GM23338 (cell line): ENCODE measurements around the gene HK2. TPM values are rescaled to one million over a fixed set of nuclear protein-coding genes. Genes with fewer than 3 reads are reported as not detected.

Experiments
- ATAC-seq: fragments of 200-7000 bp; cut with Tn5 transposase; 3 replicates; pipeline ENCODE4 v1.9.1; 2020
- DNase-seq: peaks from one replicate; pipeline ENCODE4 v3.0.0-alpha.2; 2015; ENCODE audit warnings: low spot score
- H2AFZ ChIP-seq: fragments of 200-600 bp; sonication (generic); 2 replicates; pipeline ENCODE4 v1.8.0; 2016; ENCODE audit warnings: antibody characterized with exemption, mild to moderate bottlenecking, moderate library complexity
- H3F3A ChIP-seq: fragments of 200-600 bp; sonication (generic); replicated peaks from 2 replicates; pipeline ENCODE4 v1.8.0; 2017; ENCODE audit warnings: antibody characterized with exemption, mixed run types, low read depth
- H3K27ac ChIP-seq: fragments of 200-600 bp; sonication (generic); 2 replicates; pipeline ENCODE4 v1.6.1; 2016; ENCODE audit warnings: low read depth
- H3K27me3 ChIP-seq: fragments of 200-600 bp; sonication (generic); 2 replicates; pipeline ENCODE4 v1.8.0; 2016; ENCODE audit warnings: mild to moderate bottlenecking, mixed run types, moderate library complexity; ENCODE audit not compliant: insufficient read depth
- H3K36me3 ChIP-seq: fragments of 200-600 bp; sonication (generic); 2 replicates; pipeline ENCODE4 v1.8.0; 2016; ENCODE audit warnings: mild to moderate bottlenecking; ENCODE audit not compliant: insufficient read depth
- H3K4me1 ChIP-seq: fragments of 200-600 bp; sonication (generic); 2 replicates; pipeline ENCODE4 v1.8.0; 2016; ENCODE audit warnings: mild to moderate bottlenecking, moderate library complexity; ENCODE audit not compliant: insufficient read depth
- H3K4me2 ChIP-seq: fragments of 200-600 bp; sonication (generic); 2 replicates; pipeline ENCODE4 v1.7.1; 2017; ENCODE audit warnings: mixed run types
- H3K4me3 ChIP-seq: fragments of 200-600 bp; sonication (generic); 2 replicates; pipeline ENCODE4 v1.6.1; 2016; ENCODE audit warnings: mixed run types
- H3K79me2 ChIP-seq: fragments of 200-600 bp; sonication (generic); replicated peaks from 2 replicates; pipeline ENCODE4 v1.8.0; 2017; ENCODE audit warnings: mild to moderate bottlenecking; ENCODE audit not compliant: insufficient read depth
- H3K9me2 ChIP-seq: fragments of 200-600 bp; sonication (generic); 2 replicates; pipeline ENCODE4 v1.8.0; 2017; ENCODE audit not compliant: insufficient read depth
- H4K20me1 ChIP-seq: fragments of 200-600 bp; sonication (generic); replicated peaks from 2 replicates; pipeline ENCODE4 v1.8.0; 2017; ENCODE audit warnings: mild to moderate bottlenecking; ENCODE audit not compliant: insufficient read depth
- H3K27ac Mint-ChIP-seq: 2 replicates; pipeline ENCODE4 v1.8.0; 2020; ENCODE audit warnings: inconsistent platforms, mild to moderate bottlenecking, moderate library complexity, mixed read lengths
- H3K27me3 Mint-ChIP-seq: 3 replicates; pipeline ENCODE4 v1.8.0; 2022; ENCODE audit warnings: low read depth, mild to moderate bottlenecking, moderate library complexity, mixed read lengths, inconsistent platforms; ENCODE audit not compliant: insufficient read depth, poor library complexity
- H3K36me3 Mint-ChIP-seq: 3 replicates; pipeline ENCODE4 v1.8.0; 2021; ENCODE audit warnings: low read depth, mild to moderate bottlenecking, inconsistent platforms, moderate library complexity, mixed read lengths
- H3K4me1 Mint-ChIP-seq: 3 replicates; pipeline ENCODE4 v1.8.0; 2020; ENCODE audit warnings: mild to moderate bottlenecking, inconsistent platforms, mixed read lengths
- H3K4me3 Mint-ChIP-seq: 3 replicates; pipeline ENCODE4 v1.8.0; 2021; ENCODE audit warnings: moderate library complexity, mild to moderate bottlenecking, inconsistent platforms, mixed read lengths
- H3K9me3 Mint-ChIP-seq: 3 replicates; pipeline ENCODE4 v1.8.0; 2020; ENCODE audit warnings: moderate library complexity, mild to moderate bottlenecking, inconsistent platforms, mixed read lengths
- NANOG ChIP-seq: IDR thresholded peaks from 2 replicates; pipeline ENCODE4 v1.6.1; 2016; ENCODE audit warnings: antibody characterized with exemption, borderline replicate concordance
- polyA plus RNA-seq: library from polyadenylated mRNA; unstranded; fragments of >200 nt; fragmentation: Nextera tagmentation; extraction: Ambion mirVana; gene quantifications from 2 replicates; pipeline ENCODE4 v1.2.1, GENCODE V29; 2016
- total RNA-seq: library from RNA; depleted of rRNA; stranded (reverse); fragments of >200 nt; shearing (Covaris generic); gene quantifications from 2 replicates; pipeline ENCODE4 v1.2.3, GENCODE V29; 2014
- TF ChIP-seq, protein P1 (sequence below), 2 experiments: fragments of 200-600 bp in 1 of 2; sonication (generic) in 1 of 2; conservative IDR thresholded peaks; 2 replicates each; pipeline versions ENCODE4 v1.5.1 to v1.6.1; 2016 to 2017; ENCODE audit warnings: antibody characterized with exemption in 2 of 2, low read depth in 2 of 2, mild to moderate bottlenecking in 2 of 2, moderate library complexity in 1 of 2
- TF ChIP-seq, protein P2 (sequence below): IDR thresholded peaks from one replicate; pipeline ENCODE4 v1.6.1; 2018; ENCODE audit warnings: antibody characterized with exemption; ENCODE audit not compliant: unreplicated experiment
- TF ChIP-seq, protein P3 (sequence below): fragments of 250-450 bp; sonication (Bioruptor Pico); IDR thresholded peaks from 2 replicates; pipeline ENCODE4 v1.5.0; 2020; ENCODE audit warnings: mild to moderate bottlenecking, moderate library complexity

Gene HK2
- total and polyA plus RNA-seq, 2 experiments from 2014 or later, result 23.2 to 54.7 TPM

GRCh38 chr2:74856599-74856998 is 22.7 kb downstream of the HK2 start (continued):
- TF ChIP-seq, protein P1, sequence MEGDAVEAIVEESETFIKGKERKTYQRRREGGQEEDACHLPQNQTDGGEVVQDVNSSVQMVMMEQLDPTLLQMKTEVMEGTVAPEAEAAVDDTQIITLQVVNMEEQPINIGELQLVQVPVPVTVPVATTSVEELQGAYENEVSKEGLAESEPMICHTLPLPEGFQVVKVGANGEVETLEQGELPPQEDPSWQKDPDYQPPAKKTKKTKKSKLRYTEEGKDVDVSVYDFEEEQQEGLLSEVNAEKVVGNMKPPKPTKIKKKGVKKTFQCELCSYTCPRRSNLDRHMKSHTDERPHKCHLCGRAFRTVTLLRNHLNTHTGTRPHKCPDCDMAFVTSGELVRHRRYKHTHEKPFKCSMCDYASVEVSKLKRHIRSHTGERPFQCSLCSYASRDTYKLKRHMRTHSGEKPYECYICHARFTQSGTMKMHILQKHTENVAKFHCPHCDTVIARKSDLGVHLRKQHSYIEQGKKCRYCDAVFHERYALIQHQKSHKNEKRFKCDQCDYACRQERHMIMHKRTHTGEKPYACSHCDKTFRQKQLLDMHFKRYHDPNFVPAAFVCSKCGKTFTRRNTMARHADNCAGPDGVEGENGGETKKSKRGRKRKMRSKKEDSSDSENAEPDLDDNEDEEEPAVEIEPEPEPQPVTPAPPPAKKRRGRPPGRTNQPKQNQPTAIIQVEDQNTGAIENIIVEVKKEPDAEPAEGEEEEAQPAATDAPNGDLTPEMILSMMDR (conservative IDR thresholded peaks at IDR 0.05; ENCODE audit: low read depth in 2 of 2), result no peak
- TF ChIP-seq, protein P2, sequence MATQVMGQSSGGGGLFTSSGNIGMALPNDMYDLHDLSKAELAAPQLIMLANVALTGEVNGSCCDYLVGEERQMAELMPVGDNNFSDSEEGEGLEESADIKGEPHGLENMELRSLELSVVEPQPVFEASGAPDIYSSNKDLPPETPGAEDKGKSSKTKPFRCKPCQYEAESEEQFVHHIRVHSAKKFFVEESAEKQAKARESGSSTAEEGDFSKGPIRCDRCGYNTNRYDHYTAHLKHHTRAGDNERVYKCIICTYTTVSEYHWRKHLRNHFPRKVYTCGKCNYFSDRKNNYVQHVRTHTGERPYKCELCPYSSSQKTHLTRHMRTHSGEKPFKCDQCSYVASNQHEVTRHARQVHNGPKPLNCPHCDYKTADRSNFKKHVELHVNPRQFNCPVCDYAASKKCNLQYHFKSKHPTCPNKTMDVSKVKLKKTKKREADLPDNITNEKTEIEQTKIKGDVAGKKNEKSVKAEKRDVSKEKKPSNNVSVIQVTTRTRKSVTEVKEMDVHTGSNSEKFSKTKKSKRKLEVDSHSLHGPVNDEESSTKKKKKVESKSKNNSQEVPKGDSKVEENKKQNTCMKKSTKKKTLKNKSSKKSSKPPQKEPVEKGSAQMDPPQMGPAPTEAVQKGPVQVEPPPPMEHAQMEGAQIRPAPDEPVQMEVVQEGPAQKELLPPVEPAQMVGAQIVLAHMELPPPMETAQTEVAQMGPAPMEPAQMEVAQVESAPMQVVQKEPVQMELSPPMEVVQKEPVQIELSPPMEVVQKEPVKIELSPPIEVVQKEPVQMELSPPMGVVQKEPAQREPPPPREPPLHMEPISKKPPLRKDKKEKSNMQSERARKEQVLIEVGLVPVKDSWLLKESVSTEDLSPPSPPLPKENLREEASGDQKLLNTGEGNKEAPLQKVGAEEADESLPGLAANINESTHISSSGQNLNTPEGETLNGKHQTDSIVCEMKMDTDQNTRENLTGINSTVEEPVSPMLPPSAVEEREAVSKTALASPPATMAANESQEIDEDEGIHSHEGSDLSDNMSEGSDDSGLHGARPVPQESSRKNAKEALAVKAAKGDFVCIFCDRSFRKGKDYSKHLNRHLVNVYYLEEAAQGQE, result no peak

DNA sequence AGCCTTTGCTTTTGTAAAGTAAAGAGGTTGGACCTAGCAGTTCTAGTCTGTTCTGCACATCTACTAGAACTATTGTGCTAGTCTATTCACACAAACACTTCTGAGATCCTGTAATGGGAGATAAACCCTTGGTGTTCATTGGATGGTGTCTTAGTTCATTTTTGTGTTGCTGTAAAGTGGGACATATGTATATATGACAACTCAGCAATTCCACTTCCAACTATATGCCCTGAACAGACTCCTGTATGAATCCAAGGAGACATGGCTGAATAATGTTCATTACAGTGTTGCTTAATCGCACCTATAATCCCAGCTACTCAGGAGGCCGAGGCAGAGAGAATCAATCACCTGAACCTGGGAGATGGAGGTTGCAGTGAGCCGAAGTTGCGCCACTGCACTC is 23.3 kb downstream of the HK2 start:
- Mint-ChIP-seq H3K36me3 (peaks cover 50% of the 10 kb centered on the region), H3K27ac (no peak overlapping the region), H3K4me1 (peaks cover 31% of the 10 kb centered on the region), H3K27me3 (peaks cover 6% of the 10 kb centered on the region), H3K4me3 (no peak overlapping the region), H3K9me3 (no peaks in the 10 kb centered on the region)
- peaks cover 78% of the 10 kb centered on the region for H3K79me2 ChIP-seq
- TF ChIP-seq, protein P3, sequence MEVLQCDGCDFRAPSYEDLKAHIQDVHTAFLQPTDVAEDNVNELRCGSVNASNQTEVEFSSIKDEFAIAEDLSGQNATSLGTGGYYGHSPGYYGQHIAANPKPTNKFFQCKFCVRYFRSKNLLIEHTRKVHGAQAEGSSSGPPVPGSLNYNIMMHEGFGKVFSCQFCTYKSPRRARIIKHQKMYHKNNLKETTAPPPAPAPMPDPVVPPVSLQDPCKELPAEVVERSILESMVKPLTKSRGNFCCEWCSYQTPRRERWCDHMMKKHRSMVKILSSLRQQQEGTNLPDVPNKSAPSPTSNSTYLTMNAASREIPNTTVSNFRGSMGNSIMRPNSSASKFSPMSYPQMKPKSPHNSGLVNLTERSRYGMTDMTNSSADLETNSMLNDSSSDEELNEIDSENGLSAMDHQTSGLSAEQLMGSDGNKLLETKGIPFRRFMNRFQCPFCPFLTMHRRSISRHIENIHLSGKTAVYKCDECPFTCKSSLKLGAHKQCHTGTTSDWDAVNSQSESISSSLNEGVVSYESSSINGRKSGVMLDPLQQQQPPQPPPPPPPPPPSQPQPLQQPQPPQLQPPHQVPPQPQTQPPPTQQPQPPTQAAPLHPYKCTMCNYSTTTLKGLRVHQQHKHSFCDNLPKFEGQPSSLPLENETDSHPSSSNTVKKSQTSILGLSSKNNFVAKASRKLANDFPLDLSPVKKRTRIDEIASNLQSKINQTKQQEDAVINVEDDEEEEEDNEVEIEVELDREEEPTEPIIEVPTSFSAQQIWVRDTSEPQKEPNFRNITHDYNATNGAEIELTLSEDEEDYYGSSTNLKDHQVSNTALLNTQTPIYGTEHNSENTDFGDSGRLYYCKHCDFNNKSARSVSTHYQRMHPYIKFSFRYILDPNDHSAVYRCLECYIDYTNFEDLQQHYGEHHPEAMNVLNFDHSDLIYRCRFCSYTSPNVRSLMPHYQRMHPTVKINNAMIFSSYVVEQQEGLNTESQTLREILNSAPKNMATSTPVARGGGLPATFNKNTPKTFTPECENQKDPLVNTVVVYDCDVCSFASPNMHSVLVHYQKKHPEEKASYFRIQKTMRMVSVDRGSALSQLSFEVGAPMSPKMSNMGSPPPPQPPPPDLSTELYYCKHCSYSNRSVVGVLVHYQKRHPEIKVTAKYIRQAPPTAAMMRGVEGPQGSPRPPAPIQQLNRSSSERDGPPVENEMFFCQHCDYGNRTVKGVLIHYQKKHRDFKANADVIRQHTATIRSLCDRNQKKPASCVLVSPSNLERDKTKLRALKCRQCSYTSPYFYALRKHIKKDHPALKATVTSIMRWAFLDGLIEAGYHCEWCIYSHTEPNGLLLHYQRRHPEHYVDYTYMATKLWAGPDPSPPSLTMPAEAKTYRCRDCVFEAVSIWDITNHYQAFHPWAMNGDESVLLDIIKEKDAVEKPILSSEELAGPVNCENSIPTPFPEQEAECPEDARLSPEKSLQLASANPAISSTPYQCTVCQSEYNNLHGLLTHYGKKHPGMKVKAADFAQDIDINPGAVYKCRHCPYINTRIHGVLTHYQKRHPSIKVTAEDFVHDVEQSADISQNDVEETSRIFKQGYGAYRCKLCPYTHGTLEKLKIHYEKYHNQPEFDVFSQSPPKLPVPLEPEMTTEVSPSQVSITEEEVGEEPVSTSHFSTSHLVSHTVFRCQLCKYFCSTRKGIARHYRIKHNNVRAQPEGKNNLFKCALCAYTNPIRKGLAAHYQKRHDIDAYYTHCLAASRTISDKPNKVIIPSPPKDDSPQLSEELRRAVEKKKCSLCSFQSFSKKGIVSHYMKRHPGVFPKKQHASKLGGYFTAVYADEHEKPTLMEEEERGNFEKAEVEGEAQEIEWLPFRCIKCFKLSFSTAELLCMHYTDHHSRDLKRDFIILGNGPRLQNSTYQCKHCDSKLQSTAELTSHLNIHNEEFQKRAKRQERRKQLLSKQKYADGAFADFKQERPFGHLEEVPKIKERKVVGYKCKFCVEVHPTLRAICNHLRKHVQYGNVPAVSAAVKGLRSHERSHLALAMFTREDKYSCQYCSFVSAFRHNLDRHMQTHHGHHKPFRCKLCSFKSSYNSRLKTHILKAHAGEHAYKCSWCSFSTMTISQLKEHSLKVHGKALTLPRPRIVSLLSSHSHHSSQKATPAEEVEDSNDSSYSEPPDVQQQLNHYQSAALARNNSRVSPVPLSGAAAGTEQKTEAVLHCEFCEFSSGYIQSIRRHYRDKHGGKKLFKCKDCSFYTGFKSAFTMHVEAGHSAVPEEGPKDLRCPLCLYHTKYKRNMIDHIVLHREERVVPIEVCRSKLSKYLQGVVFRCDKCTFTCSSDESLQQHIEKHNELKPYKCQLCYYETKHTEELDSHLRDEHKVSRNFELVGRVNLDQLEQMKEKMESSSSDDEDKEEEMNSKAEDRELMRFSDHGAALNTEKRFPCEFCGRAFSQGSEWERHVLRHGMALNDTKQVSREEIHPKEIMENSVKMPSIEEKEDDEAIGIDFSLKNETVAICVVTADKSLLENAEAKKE (CRISPR knock-in tag), result no peak
- no peak for TF ChIP-seq NANOG
- ATAC-seq (no peak), DNase-seq (no peak)
- peaks cover 4% of the 10 kb centered on the region; the same call in 1 of the 2 replicates for H3K36me3 ChIP-seq
- no peak overlapping the region for H3K27ac ChIP-seq
- no peak overlapping the region for H3K4me2 ChIP-seq
- no peaks in the 10 kb centered on the region for H3K9me2 ChIP-seq
- H3K27me3 ChIP-seq, result no peaks in the 10 kb centered on the region
- H3F3A ChIP-seq, result no peaks in the 10 kb centered on the region
- H4K20me1 ChIP-seq, result peaks cover 25% of the 10 kb centered on the region
- no peak overlapping the region for H2AFZ ChIP-seq
- 0 out of 2 replicates have a peak, but pooled peaks cover 2% of the 10 kb centered on the region for H3K4me1 ChIP-seq
- no peak overlapping the region for H3K4me3 ChIP-seq
